HEK293T (cell line): ENCODE data around the gene TENM3.

Experiments used
- BHLHE40 ChIP-seq: fragments of 450-650 bp; IDR thresholded peaks from 2 replicates; pipeline ENCODE4 v1.6.1; 2016; ENCODE audit warnings: mild to moderate bottlenecking, moderate library complexity, borderline replicate concordance
- TARDBP ChIP-seq: fragments of 450-650 bp; IDR thresholded peaks from 2 replicates; pipeline ENCODE4 v1.6.1; 2016

- TF ChIP-seq BHLHE40 (no peak), TARDBP (no peak)
Observed at GRCh38 chr4:182411391-182411790, 168.2 kb downstream of the TENM3 start.
